ENCODE measurements around the gene ACOX2. TPM values are rescaled to one million over a fixed set of nuclear protein-coding genes. Genes with fewer than 3 reads are reported as not detected.

Gene ACOX2
- total RNA-seq, 1 experiment from 2014 or later: 3.2 TPM

DNA sequence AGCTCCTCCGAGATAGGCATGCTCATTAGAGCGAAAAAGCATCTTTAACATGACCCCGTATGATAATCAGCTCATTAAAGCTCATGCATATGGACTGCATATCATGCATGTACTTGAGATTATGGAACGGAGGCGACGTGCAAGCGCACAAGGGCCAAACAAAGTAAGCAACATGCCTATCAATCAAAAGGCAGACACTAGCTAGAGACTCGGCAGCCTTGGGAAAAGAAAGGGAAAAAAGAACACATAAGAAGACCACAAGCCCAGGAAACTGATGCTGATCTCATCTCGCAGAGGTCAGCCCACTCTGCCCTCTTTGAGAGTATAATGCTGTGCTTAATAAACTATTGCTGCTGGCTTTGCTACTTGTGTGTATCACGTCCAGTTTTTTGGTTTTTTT lies 2.6 kb upstream of the ACOX2 start:
- DNase-seq (ENCODE audit: low read depth, low spot score) (no peak), ATAC-seq (no peak)
- ChIA-PET CTCF (no interaction called here), POLR2A (no interaction called here)
- Histone ChIP-seq H3K27ac (ENCODE audit: low read length) (no peak overlapping the region), H3K27me3 (ENCODE audit: control insufficient read depth, insufficient read depth, low read length) (no peaks in the 10 kb centered on the region), H3K4me1 (ENCODE audit: control insufficient read depth, insufficient read depth, low read length) (no peaks in the 10 kb centered on the region; the same call in 1 of the 2 replicates), H3K36me3 (ENCODE audit: control insufficient read depth, insufficient read depth, low read length) (no peaks in the 10 kb centered on the region), H3K9me3 (ENCODE audit: control insufficient read depth, insufficient read depth, low read depth, low read length) (no peaks in the 10 kb centered on the region), H3K4me3 (ENCODE audit: low read depth in 2 of 2, low read length in 2 of 2) (no peak overlapping the region)
- TF ChIP-seq POLR2AphosphoS5 (IDR thresholded peaks at IDR 0.05; ENCODE audit: low read depth, low read length) (no peak), TCF7L2 (IDR thresholded peaks at IDR 0.05; ENCODE audit: low read depth, low read length) (no peak), SIN3A (IDR thresholded peaks at IDR 0.05; ENCODE audit: borderline replicate concordance, insufficient read depth, low read depth, low read length) (no peak)
- TF ChIP-seq, protein P1, sequence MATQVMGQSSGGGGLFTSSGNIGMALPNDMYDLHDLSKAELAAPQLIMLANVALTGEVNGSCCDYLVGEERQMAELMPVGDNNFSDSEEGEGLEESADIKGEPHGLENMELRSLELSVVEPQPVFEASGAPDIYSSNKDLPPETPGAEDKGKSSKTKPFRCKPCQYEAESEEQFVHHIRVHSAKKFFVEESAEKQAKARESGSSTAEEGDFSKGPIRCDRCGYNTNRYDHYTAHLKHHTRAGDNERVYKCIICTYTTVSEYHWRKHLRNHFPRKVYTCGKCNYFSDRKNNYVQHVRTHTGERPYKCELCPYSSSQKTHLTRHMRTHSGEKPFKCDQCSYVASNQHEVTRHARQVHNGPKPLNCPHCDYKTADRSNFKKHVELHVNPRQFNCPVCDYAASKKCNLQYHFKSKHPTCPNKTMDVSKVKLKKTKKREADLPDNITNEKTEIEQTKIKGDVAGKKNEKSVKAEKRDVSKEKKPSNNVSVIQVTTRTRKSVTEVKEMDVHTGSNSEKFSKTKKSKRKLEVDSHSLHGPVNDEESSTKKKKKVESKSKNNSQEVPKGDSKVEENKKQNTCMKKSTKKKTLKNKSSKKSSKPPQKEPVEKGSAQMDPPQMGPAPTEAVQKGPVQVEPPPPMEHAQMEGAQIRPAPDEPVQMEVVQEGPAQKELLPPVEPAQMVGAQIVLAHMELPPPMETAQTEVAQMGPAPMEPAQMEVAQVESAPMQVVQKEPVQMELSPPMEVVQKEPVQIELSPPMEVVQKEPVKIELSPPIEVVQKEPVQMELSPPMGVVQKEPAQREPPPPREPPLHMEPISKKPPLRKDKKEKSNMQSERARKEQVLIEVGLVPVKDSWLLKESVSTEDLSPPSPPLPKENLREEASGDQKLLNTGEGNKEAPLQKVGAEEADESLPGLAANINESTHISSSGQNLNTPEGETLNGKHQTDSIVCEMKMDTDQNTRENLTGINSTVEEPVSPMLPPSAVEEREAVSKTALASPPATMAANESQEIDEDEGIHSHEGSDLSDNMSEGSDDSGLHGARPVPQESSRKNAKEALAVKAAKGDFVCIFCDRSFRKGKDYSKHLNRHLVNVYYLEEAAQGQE (IDR thresholded peaks at IDR 0.05; ENCODE audit: insufficient read depth in 1 of 2, low read depth in 2 of 2, low read length in 1 of 2): no peak
- TF ChIP-seq, protein P2, sequence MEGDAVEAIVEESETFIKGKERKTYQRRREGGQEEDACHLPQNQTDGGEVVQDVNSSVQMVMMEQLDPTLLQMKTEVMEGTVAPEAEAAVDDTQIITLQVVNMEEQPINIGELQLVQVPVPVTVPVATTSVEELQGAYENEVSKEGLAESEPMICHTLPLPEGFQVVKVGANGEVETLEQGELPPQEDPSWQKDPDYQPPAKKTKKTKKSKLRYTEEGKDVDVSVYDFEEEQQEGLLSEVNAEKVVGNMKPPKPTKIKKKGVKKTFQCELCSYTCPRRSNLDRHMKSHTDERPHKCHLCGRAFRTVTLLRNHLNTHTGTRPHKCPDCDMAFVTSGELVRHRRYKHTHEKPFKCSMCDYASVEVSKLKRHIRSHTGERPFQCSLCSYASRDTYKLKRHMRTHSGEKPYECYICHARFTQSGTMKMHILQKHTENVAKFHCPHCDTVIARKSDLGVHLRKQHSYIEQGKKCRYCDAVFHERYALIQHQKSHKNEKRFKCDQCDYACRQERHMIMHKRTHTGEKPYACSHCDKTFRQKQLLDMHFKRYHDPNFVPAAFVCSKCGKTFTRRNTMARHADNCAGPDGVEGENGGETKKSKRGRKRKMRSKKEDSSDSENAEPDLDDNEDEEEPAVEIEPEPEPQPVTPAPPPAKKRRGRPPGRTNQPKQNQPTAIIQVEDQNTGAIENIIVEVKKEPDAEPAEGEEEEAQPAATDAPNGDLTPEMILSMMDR (IDR thresholded peaks at IDR 0.05): no peak
- no TSS peak for BruUV-seq (replicated peaks)
- in situ Hi-C loops (cut with HindIII; ENCODE audit: low pct_unique_long_range_greater_than_20kb, low sequenced_read_pairs) (no loop called here), intact Hi-C loops (cut with micrococcal nuclease; ENCODE audit: unreplicated experiment) (no loop called here)

DNA sequence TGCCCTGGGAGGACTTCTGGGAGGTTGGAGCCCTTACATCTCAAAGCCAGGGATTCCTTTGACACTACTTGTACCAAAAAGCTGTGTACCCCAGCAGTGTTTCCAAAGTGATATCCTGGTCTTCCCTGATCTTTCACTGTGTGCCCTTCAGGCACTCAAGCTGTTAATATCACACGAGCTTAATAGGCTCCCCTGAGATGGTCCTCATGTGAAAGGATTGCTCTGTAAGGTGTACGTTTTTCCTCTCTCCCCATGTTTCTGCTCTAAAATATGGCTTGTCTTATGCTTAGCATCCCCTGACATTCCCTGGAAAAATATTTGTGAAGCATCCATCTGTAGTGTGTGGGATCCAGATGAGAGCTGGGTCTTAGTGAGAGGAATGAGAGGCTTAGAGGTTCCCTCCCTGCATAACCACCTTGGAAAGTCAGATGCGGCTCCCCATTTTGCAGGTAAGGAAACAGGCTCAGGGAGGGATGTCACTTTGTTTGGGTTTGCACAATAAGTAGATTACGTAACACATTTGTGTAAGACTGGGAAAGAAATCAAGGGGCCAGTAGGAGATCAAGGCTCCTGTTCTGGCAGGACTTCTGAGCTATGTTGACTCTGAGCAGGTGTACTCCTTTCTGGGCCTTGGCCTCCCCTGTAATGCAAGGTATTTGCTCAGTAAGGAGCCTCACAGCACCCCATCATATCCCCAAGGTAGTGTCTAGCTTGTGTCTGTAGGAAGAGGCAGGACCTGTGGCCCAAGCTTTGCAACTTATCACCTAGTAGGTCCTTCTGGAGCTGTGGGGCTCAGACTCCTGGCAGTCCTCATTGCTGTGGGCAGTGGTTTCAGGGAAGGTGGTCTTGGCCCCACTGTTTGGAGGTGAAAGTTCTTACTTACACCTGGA lies 667 bp upstream of the ACOX2 start:
- in situ Hi-C loops (cut with HindIII; ENCODE audit: low pct_unique_long_range_greater_than_20kb, low sequenced_read_pairs): no loop called here
- ATAC-seq (no peak), DNase-seq (ENCODE audit: low read depth, low spot score) (no peak)
- intact Hi-C loops (cut with micrococcal nuclease; ENCODE audit: unreplicated experiment): no loop called here
- H3K36me3 ChIP-seq (ENCODE audit: control insufficient read depth, insufficient read depth, low read length): no peaks in the 10 kb centered on the region
- peak overlapping the region; percentile 51; the same call in 1 of the 2 replicates for H3K27ac ChIP-seq (ENCODE audit: low read length)
- TF ChIP-seq SIN3A (IDR thresholded peaks at IDR 0.05; ENCODE audit: borderline replicate concordance, insufficient read depth, low read depth, low read length): no peak
- TF ChIP-seq, protein P1 (IDR thresholded peaks at IDR 0.05; ENCODE audit: insufficient read depth in 1 of 2, low read depth in 2 of 2, low read length in 1 of 2): no peak
- no peak for TF ChIP-seq POLR2AphosphoS5 (IDR thresholded peaks at IDR 0.05; ENCODE audit: low read depth, low read length)
- TF ChIP-seq, protein P2 (IDR thresholded peaks at IDR 0.05): no peak
- no peak for TF ChIP-seq TCF7L2 (IDR thresholded peaks at IDR 0.05; ENCODE audit: low read depth, low read length)
- no peaks in the 10 kb centered on the region; the same call in 1 of the 2 replicates for H3K4me1 ChIP-seq (ENCODE audit: control insufficient read depth, insufficient read depth, low read length)
- CTCF ChIA-PET: no interaction called here
- no peaks in the 10 kb centered on the region for H3K9me3 ChIP-seq (ENCODE audit: control insufficient read depth, insufficient read depth, low read depth, low read length)
- H3K27me3 ChIP-seq (ENCODE audit: control insufficient read depth, insufficient read depth, low read length): no peaks in the 10 kb centered on the region
- BruUV-seq (replicated peaks): no TSS peak
- POLR2A ChIA-PET: no interaction called here
- H3K4me3 ChIP-seq (ENCODE audit: low read depth in 2 of 2, low read length in 2 of 2): no peak overlapping the region
